DMS79 (cell line): Measurements from ENCODE around the gene ATP6V1G2.

Experiments used
- DNase-seq: peaks from one replicate; lab custom pipeline; 2025; lab: John Stamatoyannopoulos, UW

The ATP6V1G2 gene

DNA sequence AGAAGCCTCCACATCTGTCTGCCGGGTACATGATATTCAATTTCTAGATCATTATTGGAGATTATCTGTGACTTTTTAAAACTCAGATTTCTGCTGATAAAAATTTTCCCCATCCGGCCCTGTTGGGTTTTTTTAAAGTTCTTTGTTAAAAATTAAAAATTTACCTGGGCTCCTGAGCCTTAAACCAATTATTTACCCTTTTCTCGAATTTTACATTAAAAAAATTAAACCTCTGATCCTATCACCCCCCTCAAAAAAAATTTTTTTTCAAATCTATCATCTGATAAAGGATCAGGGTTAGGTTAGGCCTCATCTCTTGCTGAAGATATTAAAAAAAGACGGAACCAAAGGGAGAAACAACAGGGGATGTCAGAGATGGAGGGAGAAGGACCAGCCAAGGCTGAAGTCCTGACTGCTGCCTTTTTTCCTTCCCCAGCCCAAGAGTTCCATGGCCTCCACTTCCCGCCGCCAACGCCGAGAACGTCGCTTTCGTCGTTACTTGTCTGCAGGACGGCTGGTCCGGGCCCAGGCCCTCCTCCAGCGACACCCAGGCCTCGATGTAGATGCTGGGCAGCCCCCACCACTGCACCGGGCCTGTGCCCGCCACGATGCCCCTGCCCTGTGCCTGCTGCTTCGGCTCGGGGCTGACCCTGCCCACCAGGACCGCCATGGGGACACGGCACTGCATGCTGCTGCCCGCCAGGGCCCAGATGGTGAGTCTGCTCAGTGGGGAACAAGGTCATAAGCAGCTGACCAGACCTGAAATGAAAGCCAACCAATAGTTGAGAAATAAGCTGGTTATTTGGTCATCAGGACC is 1.5 kb upstream of the ATP6V1G2 start:
- DNase-seq: no peak

DNA sequence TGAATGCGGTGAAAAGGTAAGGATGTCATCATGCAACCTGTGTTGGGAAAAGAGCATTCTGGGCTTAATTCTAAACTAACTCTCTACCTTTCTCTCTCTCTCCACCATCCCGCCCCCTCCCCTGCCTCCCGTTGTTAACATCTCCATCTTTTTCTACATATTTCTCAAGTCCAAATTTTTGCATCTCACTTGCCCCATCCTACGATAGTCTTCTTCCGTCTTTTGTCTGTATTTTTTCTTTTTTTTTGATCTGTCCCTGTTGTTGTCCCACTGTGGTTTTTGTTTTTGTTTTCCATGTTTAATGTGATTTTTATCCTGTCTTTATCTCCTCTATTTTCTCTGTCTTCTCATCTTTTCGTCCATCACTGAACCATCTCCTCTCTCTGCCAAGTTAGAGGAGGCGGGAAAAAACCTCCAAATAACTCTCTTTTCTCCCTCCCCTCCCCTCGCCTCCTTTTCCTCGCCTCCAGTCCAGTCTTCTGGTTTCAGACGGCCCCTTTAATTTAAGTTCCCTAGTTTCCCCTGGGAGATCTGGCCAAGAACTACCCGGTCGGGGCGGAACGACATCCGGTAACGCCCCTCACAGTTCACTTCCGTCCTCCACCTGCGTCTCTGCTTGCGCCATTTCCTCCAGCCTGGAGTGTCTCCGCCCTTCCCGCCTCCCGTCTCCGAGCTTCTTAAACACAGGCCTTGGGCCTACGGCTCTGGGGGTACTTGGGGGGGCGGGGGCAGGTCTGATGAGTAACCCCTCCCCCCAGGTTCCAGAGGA is 734 bp upstream of the ATP6V1G2 start, which contains the start of gene NFKBIL1:
Gene NFKBIL1, plus strand, starts transcription at position 651 of the 769 bp plus-strand sequence. Its CDS starts 87 bp downstream, at position 738.
- DNase-seq: peak; percentile 96

DNA sequence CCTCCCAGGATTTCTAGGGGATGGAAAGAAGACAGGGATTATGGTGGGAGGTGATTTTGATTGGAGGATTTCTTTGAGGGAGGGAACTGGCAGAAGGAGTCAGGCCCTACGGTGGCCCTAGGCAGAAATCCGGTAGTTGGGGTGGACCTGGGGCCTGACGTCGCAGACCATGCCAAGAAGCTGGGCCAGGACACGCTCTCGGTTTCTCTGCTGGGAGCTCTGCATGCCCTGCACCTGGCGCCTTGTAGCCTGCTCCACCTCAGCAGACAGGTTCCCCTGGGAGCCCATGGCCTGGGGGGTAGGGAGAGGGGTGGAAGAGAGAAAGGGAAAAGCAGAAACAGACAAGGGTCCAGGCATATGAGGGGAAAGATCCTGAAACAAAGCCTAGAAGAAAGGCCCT is 1.1 kb downstream of the ATP6V1G2 start:
- no peak for DNase-seq

DNA sequence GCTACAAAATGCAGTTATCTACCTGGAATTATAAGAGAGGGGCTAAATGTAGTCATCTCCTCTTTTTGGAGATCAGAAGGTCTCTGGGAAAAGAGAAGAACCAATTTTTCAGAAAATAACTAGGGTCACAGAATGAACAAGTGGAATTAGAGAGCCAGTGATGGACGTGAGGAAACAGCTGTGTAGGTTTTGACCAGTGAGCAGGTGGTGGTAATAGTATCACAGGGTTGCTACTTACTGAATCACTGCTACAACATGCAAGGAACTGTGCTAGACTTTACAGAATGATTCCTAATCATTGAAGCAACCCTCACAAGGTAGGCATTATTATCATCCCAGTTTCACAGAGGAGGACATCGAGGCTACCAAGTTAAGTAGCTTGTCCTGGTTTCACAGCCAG is 1.7 kb downstream of the ATP6V1G2 start:
- no peak for DNase-seq

DNA sequence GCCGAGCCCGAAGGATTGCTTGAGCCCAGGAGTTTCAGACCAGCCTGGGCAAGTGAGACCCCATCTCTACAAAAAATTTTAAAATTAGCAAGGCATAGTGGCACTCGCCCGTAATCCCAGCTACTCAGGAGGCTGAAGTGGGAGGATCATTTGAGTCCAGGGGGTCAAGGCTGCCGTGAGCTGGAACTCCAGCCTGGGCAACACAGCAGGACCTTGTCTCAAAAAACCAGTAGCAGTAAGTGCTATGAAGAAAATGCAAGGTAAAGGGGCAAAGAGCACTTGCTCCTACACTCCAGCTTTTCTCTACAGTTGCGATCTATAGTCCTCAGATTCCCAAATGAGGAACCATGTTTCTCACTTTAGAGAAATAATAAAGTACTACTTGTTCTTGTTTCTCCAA is 2.8 kb downstream of the ATP6V1G2 start:
- no peak for DNase-seq

DNA sequence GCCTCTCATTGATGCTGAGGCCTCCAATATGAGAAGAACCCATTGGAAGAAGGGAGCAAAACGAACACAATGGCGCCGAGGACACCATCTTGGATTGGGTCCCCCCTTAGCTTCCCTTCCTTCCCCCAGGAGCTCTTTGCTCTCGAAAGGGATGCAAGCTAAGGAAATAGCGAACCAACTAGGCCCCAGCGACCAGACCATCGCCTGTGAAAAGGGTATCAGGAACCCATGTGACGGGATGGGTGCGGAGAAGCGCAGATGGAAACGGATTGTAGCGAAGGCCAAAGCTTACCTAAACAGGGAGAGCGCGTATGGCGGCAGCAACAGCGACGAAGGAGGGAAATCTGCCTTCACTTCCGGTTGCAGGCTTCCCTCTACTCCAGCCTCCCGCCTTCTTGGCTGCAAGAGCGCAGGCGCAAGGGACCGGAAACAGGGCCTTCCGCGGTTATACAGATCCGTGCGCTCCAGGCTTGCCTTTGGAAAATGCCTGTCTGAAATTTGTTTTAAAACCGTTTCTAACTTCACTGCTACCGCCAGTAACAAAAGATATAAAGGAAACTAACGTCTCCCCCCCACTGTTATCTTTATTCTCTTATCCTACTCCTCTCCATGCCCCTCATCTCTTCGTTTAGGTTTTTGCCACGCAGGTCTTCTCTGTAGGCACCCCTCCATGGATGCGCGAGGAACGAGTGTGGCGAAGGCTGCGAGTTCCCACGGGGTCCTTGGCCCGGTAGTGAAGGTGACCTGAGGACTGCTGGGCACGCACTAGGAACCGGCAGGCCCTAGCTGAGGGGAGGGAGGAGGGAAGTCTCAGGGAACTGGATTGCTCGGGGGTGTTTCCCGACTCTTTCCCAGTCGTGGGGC is 4.5 kb downstream of the ATP6V1G2 start, which contains the start of gene DDX39B:
Gene DDX39B, minus strand, starts transcription at position 346 of the 864 bp plus-strand sequence. CDS start 1,471 bp downstream, outside the sequence.
- DNase-seq: peak; percentile 96

DNA sequence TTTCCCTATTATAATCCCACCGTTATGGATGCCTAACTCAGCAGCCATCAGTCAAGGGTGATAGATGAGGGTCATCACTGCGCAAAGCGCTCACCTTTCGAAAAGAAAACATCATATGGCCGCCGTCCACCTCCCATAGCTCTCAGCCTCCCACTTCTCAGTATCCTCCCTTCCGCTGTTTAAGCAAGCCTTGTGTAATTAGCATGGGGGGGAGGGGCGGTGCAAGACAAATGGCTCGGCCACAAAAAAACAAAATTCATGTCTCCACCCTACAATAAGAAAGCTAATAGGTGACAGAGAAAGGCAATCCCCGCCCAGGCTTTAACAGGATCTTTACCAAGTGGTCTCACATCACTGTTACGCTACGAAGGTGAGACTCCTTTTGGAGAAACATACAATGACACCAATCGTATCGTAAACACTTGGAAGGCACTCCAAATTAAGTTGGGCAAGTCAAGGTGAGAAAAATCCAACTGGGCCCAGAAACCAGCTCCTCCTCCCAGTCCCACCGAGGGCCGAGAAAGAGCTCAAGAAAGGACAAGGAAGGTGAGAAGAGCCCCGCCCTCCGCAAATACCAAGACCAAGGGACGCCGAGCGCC is 5.2 kb downstream of the ATP6V1G2 start:
- DNase-seq: no peak

DNA sequence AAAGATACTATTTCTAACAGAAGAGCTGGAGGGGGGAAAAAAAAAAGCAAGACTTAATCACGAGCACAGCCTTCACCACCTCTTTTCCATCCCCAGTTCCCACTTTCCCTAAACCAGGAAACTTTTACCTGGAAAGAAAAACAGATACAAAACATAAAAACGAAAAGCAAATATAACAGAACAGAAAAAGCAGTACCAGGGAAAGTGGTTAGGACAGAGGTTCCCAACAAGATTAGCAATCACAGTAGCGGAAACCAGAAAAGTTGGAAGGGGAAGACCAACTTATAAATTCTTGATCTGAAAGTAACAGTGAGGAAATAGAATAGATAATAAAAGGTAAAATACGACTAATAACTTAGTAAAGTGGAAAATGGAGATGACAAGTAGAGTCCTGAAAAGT is 5.8 kb downstream of the ATP6V1G2 start:
- no peak for DNase-seq

DNA sequence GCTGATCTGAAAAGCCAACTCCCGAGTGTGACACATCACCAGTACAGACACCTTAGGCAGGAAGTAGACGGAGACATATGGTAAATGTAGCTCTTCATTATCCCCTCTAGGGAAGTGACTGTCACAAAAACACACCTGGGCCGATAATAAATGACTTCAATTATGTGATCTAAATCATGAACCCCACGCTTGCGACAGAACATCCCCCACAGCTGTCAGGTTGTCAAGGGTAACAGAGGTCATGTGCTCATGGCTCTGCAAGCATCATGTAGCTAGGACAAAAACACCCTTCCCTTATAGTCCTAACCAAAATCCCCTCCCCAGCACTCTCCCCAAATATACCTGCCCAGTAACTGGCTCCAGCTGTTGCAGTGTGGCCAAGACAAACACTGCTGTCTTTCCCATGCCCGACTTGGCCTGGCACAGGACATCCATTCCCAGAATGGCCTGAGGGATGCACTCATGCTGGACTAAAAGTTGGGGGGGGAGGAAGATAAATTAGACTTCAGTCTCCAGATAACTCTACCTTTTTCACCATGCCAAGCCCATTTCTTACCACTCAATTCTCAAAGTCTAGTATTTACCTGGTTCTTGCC is 7.5 kb downstream of the ATP6V1G2 start:
- no peak for DNase-seq

DNA sequence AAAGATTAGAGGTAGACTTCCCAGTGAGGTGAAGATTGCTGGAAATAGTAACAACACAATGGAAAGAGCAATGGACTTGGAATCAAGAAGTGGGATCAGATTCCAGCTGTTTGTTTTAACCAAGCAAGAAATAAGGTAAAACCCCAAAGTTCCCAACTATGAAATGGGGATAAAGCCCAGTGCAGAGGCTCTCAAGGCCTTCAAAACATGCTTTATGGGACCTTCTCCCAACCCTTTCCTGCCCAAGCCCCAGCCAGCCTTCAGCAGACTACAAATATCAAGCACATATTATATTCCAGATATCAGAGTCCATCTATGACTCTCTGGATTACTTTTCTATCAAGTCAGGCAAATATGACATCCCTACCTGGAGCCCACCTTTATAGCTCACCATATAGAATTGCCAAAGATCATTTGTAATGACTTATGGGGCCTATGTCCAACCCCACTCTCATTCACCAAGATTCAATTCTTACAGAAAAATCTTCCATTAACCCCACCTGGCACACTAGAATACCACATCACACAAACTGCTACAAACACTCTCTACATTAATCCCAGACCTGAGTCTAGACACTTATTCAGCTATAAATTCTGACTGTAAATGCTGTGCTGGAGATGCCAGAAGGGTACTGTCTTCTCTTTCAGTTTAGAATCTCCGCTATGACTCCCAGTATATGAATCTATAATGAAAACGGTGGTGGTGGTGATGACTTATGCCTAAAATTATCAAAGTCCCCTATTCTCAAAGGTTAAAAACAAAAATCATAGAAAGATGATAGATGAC is 10.7 kb downstream of the ATP6V1G2 start:
- no peak for DNase-seq

DNA sequence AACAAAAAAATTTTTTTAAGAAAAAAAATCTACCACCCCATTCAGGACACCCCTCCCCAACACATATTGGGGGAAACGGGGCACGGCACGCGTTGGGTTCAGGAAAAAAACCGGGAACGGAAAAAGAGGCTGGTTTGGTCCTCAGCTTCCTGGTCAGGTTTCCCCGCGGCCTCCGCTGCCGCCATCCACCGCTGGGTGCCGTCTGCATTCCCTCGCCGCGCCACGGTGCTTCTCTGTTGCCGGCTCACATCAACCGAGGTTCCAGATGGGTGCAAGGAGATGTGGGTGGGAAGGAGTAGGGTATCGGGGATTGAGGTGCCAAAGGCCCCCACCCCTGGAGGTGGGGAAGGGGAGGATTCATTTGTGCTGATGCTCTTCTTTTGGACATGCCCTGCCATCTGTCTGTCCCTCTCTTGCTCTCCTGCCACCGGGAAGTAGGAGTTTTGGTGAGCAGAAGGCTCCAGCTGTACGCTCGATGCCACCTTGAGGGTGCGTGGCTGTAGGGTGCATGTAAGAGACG is 11.8 kb downstream of the ATP6V1G2 start:
- DNase-seq: no peak

DNA sequence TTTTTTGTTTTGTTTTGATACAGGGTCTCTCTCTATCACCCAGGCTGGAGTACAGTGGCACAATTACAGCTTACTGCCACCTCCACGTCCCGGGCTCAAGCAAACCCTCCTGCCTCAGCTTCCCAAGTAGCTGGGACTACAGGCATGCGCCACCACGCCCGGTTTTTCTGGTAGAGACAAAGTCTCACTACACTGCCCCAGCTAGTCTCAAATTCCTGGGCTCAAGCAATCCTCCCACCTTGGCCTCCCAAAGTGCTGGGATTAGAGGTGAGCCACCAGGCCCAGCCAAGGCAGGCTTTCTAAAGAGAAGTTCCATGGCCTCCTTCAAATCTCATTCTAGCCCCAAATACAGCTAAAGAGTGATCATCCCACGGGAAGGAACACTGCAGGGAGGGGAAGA is 12.4 kb downstream of the ATP6V1G2 start:
- no peak for DNase-seq

DNA sequence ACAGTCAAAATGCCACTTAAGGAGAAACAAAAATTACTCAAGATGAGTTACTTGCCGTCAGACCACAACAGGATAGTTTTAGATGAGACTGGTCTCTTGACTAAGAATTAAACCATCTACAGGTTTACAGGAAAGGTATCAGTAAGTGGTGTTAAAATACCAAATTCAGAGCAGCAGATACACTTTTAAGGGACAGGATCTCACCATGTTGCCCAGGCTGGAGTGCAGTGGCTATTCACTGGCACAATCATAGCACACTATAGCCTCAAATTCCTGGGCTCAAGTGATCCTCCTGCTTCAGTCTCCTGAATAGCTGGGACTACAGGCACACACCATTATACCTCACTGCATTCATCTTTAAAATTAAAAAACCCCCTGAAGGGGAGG is 13.0 kb downstream of the ATP6V1G2 start:
- DNase-seq: no peak

DNA sequence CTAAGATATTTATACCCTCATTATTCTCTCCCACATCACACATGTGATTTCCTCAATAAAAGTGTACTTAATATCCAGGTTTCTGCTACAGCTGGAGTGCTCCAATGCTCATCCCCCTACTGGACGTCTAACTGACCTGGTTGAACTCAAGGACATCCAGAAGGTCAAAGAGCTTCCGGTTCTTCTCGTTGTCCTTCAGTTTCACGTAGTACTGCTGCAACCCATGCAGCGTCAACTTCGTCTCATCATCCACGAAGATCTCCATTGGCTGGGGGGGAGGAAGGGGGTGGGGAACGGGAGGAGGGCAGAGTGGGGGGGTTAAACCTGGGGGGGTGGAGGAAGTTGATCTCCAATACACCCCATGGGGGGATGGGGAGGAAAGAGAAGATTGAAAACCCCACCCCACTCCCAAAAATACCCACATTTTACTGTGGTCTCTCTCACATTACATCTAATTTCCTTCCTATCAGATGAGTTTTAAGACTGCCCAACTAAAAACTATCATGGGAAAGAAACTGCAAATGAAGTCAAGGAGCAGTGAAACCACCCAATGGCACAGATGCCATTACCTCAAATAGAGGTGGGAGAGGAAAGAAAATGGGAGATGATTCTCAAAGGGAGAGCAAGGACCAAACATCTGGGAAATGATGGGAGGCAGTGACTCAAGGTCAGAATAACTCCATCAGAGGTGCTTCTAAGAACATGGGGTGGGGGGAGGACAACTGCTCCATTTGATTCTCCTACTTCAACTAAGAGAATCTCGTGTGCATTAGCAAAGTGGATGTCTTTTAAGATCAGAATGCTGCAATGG is 13.6 kb downstream of the ATP6V1G2 start:
- DNase-seq: no peak

DNA sequence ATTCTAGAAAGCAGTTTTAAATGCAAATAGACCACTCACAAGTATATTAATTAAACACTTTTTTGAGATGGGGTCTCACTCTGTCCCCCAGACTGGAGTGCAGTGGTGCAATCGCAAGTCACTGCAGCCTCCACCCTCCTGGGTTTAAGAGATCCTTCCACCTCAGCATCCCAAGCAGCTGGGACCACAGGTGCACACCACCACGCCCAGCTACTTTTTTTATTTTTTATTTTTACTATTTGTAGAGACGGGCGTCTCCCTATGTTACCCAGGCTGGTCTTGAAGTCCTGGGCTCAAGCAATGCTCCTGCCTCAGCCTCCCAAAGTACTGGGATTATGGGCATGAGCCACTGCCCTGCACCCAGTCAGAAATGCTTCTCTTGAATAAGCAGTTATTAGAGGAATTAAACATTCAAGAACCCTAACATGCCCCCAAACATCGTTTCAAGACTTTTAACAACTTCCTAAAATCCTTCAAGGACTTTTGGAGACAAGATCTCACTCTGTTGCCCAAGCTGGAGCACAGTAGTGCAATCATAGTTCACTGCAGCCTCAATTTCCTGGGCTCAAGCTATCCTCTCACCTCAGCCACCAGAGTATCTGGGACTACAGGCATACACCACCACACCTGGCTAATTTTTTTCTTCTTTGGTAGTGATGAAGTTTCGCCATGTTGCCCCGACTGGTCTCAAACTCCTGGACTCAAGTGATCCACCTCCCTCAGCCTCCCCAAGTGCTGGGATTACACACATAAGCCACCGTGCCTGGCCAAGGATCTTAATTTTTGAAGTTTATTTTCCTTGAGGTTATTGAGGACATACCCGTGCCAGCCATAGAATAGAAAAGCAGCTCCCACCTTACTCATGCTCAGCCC is 14.4 kb downstream of the ATP6V1G2 start:
- no peak for DNase-seq

DNA sequence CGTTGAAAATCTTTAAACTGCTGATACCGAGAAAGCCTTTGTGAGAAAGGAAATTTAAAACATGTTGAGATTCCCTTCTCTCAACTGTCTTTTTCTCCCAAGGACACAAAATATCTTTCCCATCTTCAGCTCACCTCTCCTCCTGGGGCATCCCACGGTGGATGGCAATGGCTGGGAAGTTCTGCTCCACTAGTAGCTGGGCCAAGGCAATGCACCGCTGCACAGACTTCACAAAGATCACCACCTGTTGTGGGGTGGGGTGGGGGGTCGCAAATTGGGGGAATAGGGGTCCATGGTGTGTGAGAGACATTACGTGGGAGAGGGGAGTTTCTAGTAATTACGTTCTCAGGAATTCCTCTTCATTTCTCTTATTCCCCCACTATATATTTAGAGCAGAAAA is 15.2 kb downstream of the ATP6V1G2 start:
- DNase-seq: no peak

DNA sequence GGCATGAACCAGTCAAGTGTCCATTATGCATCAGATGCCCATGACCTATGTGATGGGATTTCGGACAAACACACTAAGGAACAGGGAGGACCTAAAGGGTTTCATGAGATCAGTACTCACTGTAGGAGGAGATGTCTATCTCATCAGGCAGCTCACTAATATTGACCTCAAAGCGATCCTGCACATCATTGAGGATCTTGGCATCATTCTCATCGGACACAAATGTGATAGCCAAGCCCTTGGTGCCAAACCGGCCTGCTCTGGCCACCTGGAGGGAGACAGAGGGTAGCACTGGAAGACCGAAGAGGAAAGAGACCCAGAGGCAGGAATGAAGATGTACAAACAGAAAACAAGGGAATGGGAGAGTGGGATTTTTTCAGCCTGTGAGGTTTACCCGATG is 15.7 kb downstream of the ATP6V1G2 start:
- DNase-seq: no peak

DNA sequence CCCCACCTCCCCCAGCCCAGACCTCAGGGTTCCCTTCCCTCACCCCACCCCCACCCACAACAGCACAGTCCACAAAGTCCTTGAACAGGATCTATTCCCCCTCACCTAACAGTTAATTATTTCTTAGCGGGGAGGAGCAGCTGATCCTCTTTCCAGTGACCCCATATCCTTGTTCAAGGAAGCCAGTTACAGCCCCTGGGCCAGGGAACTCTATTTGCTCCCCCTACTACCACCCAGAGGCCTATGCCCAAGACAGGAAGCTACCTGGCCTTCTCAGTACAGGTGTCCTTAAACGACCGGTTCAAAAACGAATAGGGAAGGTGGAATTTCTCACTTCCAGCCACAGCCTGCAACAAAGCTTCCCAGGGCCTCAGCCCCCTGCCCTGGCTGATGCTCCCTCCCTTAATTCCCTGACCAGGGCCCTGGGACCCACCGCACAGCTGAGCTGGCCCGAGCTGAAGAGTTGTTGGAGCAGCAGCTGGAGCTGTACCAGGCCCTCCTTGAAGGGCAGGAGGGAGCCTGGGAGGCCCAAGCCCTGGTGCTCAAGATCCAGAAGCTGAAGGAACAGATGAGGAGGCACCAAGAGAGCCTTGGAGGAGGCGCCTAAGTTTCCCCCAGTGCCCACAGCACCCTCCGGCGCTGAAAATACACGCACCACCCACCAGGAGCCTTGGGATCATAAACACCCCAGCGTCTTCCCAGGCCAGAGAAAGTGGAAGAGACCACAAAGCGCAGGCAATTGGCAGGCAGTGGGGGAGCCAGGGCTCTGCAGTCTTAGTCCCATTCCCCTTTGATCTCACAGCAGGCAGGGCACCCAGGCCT is 16.9 kb downstream of the ATP6V1G2 start:
- DNase-seq: no peak
